DOHH2 (cell line): ENCODE data around the gene ABHD14A.

Experiments used
- EZH2phosphoT487 ChIP-seq: fragments of 200-600 bp; sonication (generic); IDR thresholded peaks from 2 replicates; pipeline ENCODE4 v1.6.1; 2017; ENCODE audit warnings: borderline replicate concordance, mild to moderate bottlenecking, antibody characterized with exemption, low read length, moderate library complexity, mixed read lengths
- TF ChIP-seq, protein P1 (sequence below): fragments of 200-600 bp; sonication (generic); IDR thresholded peaks from one replicate; pipeline ENCODE4 v1.5.1; 2014; ENCODE audit warnings: antibody characterized with exemption, mild to moderate bottlenecking, low read depth, low read length; ENCODE audit not compliant: poor library complexity, severe bottlenecking

DNA sequence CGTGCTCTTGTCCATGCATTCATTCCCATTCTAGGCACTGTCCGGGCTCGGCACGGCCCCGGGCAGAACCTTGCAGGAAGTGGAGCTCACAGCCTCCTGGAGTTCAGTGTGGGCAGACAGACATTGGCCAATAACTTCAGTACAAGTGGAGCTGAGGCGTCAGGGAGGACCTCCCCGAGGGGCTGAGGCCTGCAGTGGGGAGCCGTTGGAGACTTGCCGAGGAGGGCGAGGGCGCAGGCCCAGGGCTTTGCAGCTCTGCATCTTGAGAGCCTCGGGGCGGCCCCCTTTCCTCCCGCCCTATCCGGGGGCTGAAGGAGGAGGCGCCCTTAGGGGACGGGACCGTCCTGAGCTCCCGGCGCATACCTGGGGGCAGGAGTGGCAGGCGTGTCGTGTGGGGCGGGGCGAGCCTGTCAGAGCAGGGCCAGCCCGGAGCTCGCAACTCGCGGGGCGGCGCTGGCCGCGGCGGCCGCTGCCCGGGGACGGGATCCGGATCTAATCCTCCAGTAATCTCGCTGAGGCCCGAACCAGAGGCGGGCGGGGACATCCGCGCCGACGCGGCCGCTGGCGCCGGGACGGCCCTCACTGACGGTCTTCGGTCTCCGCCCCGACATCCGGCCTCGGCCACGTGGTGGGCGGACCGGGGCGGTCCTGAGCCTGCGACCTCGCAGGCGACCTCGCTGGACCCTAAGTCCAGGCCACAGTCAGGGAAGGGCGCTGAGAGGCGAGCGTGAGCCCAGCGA lies 8.1 kb downstream of the ABHD14A start, which contains the start of gene ACY1:
- TF ChIP-seq, protein P1, sequence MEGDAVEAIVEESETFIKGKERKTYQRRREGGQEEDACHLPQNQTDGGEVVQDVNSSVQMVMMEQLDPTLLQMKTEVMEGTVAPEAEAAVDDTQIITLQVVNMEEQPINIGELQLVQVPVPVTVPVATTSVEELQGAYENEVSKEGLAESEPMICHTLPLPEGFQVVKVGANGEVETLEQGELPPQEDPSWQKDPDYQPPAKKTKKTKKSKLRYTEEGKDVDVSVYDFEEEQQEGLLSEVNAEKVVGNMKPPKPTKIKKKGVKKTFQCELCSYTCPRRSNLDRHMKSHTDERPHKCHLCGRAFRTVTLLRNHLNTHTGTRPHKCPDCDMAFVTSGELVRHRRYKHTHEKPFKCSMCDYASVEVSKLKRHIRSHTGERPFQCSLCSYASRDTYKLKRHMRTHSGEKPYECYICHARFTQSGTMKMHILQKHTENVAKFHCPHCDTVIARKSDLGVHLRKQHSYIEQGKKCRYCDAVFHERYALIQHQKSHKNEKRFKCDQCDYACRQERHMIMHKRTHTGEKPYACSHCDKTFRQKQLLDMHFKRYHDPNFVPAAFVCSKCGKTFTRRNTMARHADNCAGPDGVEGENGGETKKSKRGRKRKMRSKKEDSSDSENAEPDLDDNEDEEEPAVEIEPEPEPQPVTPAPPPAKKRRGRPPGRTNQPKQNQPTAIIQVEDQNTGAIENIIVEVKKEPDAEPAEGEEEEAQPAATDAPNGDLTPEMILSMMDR, result no peak
- no peak for TF ChIP-seq EZH2phosphoT487
